Thymus (tissue), 11 donors: ENCODE results near the gene PCDHGA10. TPM values are rescaled to one million over a fixed set of nuclear protein-coding genes. Genes with fewer than 3 reads are reported as not detected.
"Not testable (repeated sequence)": the region's sequence is repeated elsewhere in the genome, so short reads cannot be mapped to it uniquely, and the experiment has no call there.

Experiments
- DNase-seq, 9 donors: peaks; one replicate each; pipeline ENCODE4 v3.0.0-alpha.2; 2013; ENCODE audit warnings: low spot score in 9 of 9, low read depth in 6 of 9, missing footprints in 1 of 9
- H3K27ac ChIP-seq, 2 donors: one replicate each; pipeline ENCODE4 v1.5.1; 2013; ENCODE audit warnings: control low read depth in 1 of 2, low read depth in 1 of 2, low read length in 1 of 2, mild to moderate bottlenecking in 1 of 2, moderate library complexity in 1 of 2
- H3K27me3 ChIP-seq, 2 donors: one replicate each; pipeline ENCODE4 v1.5.1; 2013; ENCODE audit warnings: low read length in 1 of 2; ENCODE audit not compliant: control insufficient read depth in 2 of 2, insufficient read depth in 1 of 2
- H3K36me3 ChIP-seq, 2 donors: one replicate each; pipeline ENCODE4 v1.5.1; 2013; ENCODE audit warnings: low read length in 1 of 2, mild to moderate bottlenecking in 1 of 2, moderate library complexity in 1 of 2; ENCODE audit not compliant: control insufficient read depth in 2 of 2, insufficient read depth in 2 of 2
- H3K4me1 ChIP-seq, 2 donors: one replicate each; pipeline ENCODE4 v1.5.1; 2013; ENCODE audit warnings: low read length in 2 of 2; ENCODE audit not compliant: control insufficient read depth in 2 of 2, insufficient read depth in 2 of 2
- H3K4me3 ChIP-seq, 2 donors: one replicate each; pipeline ENCODE4 v1.5.1; 2013; ENCODE audit warnings: low read length in 2 of 2, control low read depth in 1 of 2, mild to moderate bottlenecking in 1 of 2
- H3K9me3 ChIP-seq, 2 donors: one replicate each; pipeline ENCODE4 v1.5.1; 2013; ENCODE audit warnings: low read length in 1 of 2, mild to moderate bottlenecking in 1 of 2; ENCODE audit not compliant: control insufficient read depth in 2 of 2, insufficient read depth in 1 of 2
- WGBS: extraction: QIAGEN DNeasy Blood & Tissue Kit; methylation state at CpG from one replicate; pipeline ENCODE4 v1.1.7; 2013; 5-methylcytosine and 5-hydroxymethylcytosine counted together
- polyA plus RNA-seq: library from polyadenylated mRNA; stranded (reverse); fragments of 200-250 nt; gene quantifications from one replicate; pipeline ENCODE4 v1.2.3, GENCODE V29; 2013
- total RNA-seq: library from RNA; stranded (reverse); fragments of 120-200 nt; gene quantifications from one replicate; pipeline ENCODE4 v1.2.4, GENCODE V29; 2013
- donor health status: healthy.

PCDHGA10 gene
- total and polyA plus RNA-seq, 2 donors, result 0.61 to 0.87 TPM

GRCh38 chr5:141374627-141375026, 38.2 kb upstream of the PCDHGA10 start:
- Histone ChIP-seq H3K9me3 (peaks cover 12 to 54% of the 10 kb centered on the region in 2 donors), H3K27ac (no peak overlapping the region), H3K27me3 (peaks cover 0 to 59% of the 10 kb centered on the region in 2 donors), H3K4me3 (no peak overlapping the region), H3K36me3 (no peaks in the 10 kb centered on the region), H3K4me1 (no peaks in the 10 kb centered on the region)
- 69% methylated on average over 14 of the region's 14 CpGs for WGBS
- no peak for DNase-seq

GRCh38 chr5:141375444-141376155, 37.2 kb upstream of the PCDHGA10 start:
- H3K4me3 ChIP-seq, H3K27ac ChIP-seq, DNase-seq, H3K36me3 ChIP-seq, H3K4me1 ChIP-seq: not testable (repeated sequence)
- H3K9me3 ChIP-seq, result peaks cover 12 to 47% of the 10 kb centered on the region in 2 donors
- peaks cover 0 to 50% of the 10 kb centered on the region in 2 donors for H3K27me3 ChIP-seq
- 62% methylated on average over 40 of the region's 48 CpGs for WGBS

GRCh38 chr5:141382469-141383294, 30.1 kb upstream of the PCDHGA10 start, which contains the start of gene PCDHGA7:
Gene PCDHGA7, plus strand, starts transcription at chr5:141382742. Its CDS starts 158 bp downstream, at chr5:141382900.
- 23% methylated on average over 37 of the region's 37 CpGs for WGBS
- no peak for DNase-seq
- peaks cover 7 to 25% of the 10 kb centered on the region in 2 donors for H3K9me3 ChIP-seq
- H3K27me3 ChIP-seq, result peaks cover 3 to 39% of the 10 kb centered on the region in 2 donors
- H3K4me1 ChIP-seq, result no peaks in the 10 kb centered on the region
- H3K27ac ChIP-seq, result no peak within 1 kb of the TSS
- no peaks in the 10 kb centered on the region for H3K36me3 ChIP-seq
- H3K4me3 ChIP-seq, result peak within 1 kb of the TSS in 1 of 2 donors; percentile 27

GRCh38 chr5:141383345-141383744, 29.4 kb upstream of the PCDHGA10 start:
- Histone ChIP-seq H3K9me3 (peaks cover 7 to 24% of the 10 kb centered on the region in 2 donors), H3K4me1 (no peaks in the 10 kb centered on the region), H3K27me3 (peaks cover 3 to 42% of the 10 kb centered on the region in 2 donors), H3K27ac (no peak overlapping the region), H3K4me3 (no peak overlapping the region), H3K36me3 (no peaks in the 10 kb centered on the region)
- DNase-seq, result no peak
- WGBS, result 47% methylated on average over 21 of the region's 21 CpGs

GRCh38 chr5:141384471-141385267, 28.1 kb upstream of the PCDHGA10 start:
- H3K27ac ChIP-seq, result no peak overlapping the region
- peaks cover 3 to 55% of the 10 kb centered on the region in 2 donors for H3K27me3 ChIP-seq
- H3K9me3 ChIP-seq, result peaks cover 8 to 34% of the 10 kb centered on the region in 2 donors
- 60% methylated on average over 43 of the region's 43 CpGs for WGBS
- DNase-seq, result no peak
- H3K4me1 ChIP-seq, result no peaks in the 10 kb centered on the region
- no peak overlapping the region for H3K4me3 ChIP-seq
- H3K36me3 ChIP-seq, result no peaks in the 10 kb centered on the region

- peak in 1 of 9 donors; percentile 16 for DNase-seq
- H3K27me3 ChIP-seq, result peaks cover 3 to 63% of the 10 kb centered on the region in 2 donors
- WGBS, result 23% methylated on average over 22 of the region's 40 CpGs
These were observed 25.1 kb upstream of the PCDHGA10 start, which contains the start of gene PCDHGB4 for GRCh38 chr5:141387557-141388311. Gene PCDHGB4, plus strand, starts transcription at chr5:141387698. Its CDS starts 187 bp downstream, at chr5:141387885.

GRCh38 chr5:141388661-141389060, 24.1 kb upstream of the PCDHGA10 start:
- H3K27ac ChIP-seq, result no peak overlapping the region
- H3K4me1 ChIP-seq, result no peaks in the 10 kb centered on the region
- H3K9me3 ChIP-seq, result peaks cover 6 to 38% of the 10 kb centered on the region in 2 donors
- peaks cover 1 to 63% of the 10 kb centered on the region in 2 donors for H3K27me3 ChIP-seq
- 57% methylated on average over 10 of the region's 10 CpGs for WGBS
- DNase-seq, result no peak
- H3K36me3 ChIP-seq, result no peaks in the 10 kb centered on the region
- no peak overlapping the region for H3K4me3 ChIP-seq

More at GRCh38 chr5:141387557-141388311, 25.1 kb upstream of the PCDHGA10 start, which contains the start of gene PCDHGB4:
- H3K9me3 ChIP-seq, result peaks cover 10 to 38% of the 10 kb centered on the region in 2 donors
- not testable (repeated sequence) for H3K4me3 ChIP-seq, H3K36me3 ChIP-seq, H3K4me1 ChIP-seq, H3K27ac ChIP-seq
